Right cardiac atrium (tissue), 5 donors: ENCODE data around the gene TEX26. TPM values are rescaled to one million over a fixed set of nuclear protein-coding genes. Genes with fewer than 3 reads are reported as not detected.

Source experiments
- ATAC-seq, 2 donors: fragments of 200-7000 bp; cut with Tn5 transposase; one replicate each; pipeline versions ENCODE4 v1.8.0 to v1.9.1; 2020; ENCODE audit warnings: moderate library complexity in 2 of 2, mild to moderate bottlenecking in 1 of 2
- DNase-seq, 3 donors: peaks; one replicate each; pipeline ENCODE4 v3.0.0-alpha.2; 2020
- H3K27ac ChIP-seq: one replicate; pipeline ENCODE4 v1.5.1; 2013; ENCODE audit warnings: mild to moderate bottlenecking, low read length, control low read depth, moderate library complexity
- H3K27me3 ChIP-seq: one replicate; pipeline ENCODE4 v1.6.1; 2013; ENCODE audit not compliant: control insufficient read depth, insufficient read depth
- H3K4me1 ChIP-seq: one replicate; pipeline ENCODE4 v1.6.1; 2013; ENCODE audit warnings: low read length; ENCODE audit not compliant: control insufficient read depth, insufficient read depth
- H3K4me3 ChIP-seq: one replicate; pipeline ENCODE4 v1.5.1; 2013; ENCODE audit warnings: low read length, control low read depth
- H3K9me3 ChIP-seq: one replicate; pipeline ENCODE4 v1.6.1; 2013; ENCODE audit warnings: low read length; ENCODE audit not compliant: control insufficient read depth
- WGBS: extraction: QIAGEN DNeasy Blood & Tissue Kit; methylation state at CpG from one replicate; pipeline ENCODE4 v1.1.7; 2013; 5-methylcytosine and 5-hydroxymethylcytosine counted together
- intact Hi-C, 4 donors: fragments of 100-400 bp; cut with DNase I; formaldehyde crosslinking; loops; one replicate each; pipeline versions ENCODE4 v1.11.0 to v1.14.0; 2022 to 2023
- polyA plus RNA-seq: library from polyadenylated mRNA; stranded (reverse); fragments of 200-250 nt; gene quantifications from one replicate; pipeline ENCODE4 v1.2.3, GENCODE V29; 2013
- total RNA-seq, 4 donors: library from RNA; stranded (reverse); fragmentation: NEBNext Ultra II Directional; extraction: Animal tissue kit (Norgen Biotek cat#: 25700); gene quantifications; one replicate each; pipeline ENCODE4 v1.2.1, GENCODE V29; 2021
- donor health status: healthy with polysubstance abuse.
- donor health status: DM: no; HTN: yes; CAD: no.
- donor health status: DM: no; HTN: no; CAD: no.
- donor health status: DM: no; HTN: yes; CAD: no; lungs with severe emphysema.
- donor health status: DM: yes; HTN: yes; CAD: no.

The TEX26 gene
- total and polyA plus RNA-seq, 5 donors, result 0.27 TPM; not detected in 4

DNA sequence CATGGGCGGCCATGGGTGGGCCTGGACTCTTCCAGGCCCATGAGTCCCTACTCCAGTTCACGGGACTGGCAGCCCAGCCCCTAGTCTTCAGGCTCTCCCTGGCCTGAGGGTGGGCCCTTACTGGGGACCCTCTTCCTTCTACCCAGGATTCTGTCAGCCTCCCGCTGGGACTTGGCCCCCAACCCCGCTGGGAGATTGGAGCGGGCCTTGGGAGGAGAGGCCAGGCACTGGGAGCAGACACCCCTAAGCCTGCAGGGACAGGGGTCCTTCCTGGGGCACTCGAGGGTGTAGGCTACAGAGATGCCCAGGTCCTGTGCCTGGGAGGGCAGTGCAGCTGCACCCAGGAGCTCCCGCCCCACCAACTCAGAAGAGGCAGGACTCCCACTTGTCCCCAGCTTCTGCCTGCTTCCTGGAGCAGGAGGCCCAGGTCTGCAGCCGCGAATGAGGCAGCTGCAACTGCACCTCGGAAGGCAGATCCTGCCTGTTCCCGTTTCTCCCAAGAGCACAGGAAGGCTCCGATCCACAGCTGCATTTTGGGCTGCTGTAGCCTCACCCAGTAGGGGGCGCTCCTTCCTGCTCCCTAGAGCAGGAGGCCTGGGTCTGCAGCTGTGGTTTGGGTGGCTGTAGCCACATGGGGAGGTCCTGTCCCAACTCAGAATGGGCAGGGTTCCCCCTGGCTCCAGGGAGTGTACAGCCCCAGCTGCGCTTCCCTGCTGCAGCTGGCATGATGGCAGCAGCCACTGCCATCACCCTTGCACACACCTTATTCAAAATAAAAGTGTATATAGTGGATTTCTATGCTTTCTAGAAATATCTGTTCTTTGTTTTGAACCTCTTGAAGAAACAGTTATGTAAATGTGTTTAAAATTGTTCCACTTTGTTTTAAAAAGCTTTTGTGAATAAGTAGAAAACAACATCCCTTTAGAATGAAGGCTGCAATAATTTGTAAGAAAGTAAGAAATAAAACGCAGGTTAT is 46.8 kb downstream of the TEX26 start:
- no peak overlapping the region for H3K27ac ChIP-seq
- peak; percentile 19 to 70 (median 48) for DNase-seq

DNA sequence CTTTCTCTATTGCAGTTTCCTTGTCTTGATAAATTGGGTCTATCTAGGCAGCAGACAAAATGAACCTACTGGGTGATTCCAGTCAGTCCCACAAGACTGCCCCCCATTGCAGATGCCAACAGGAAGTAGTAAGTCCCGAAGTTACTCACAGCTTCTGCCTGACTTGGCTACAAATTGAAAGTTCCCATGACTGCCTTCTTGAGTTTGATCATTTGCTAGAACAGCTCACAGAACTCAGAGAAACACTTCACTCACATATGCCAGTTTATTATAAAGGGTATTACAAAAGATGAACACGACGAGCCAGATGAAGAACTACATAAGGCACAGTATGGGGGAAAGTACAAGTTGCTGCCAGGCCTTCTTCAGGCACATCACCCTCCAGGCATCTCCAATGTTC is 50.0 kb downstream of the TEX26 start:
- WGBS, result 65% methylated on average over 3 of the region's 3 CpGs
- ATAC-seq (no peak), DNase-seq (no peak)
- intact Hi-C loops, result no loop called here
- H3K4me3 ChIP-seq, result no peak overlapping the region
- H3K27me3 ChIP-seq, result peaks cover 2% of the 10 kb centered on the region
- H3K9me3 ChIP-seq, result no peaks in the 10 kb centered on the region
- no peaks in the 10 kb centered on the region for H3K4me1 ChIP-seq
- no peak overlapping the region for H3K27ac ChIP-seq

More for the DNA sequence above, 46.8 kb downstream of the TEX26 start:
- Histone ChIP-seq H3K4me1 (no peaks in the 10 kb centered on the region), H3K9me3 (no peaks in the 10 kb centered on the region), H3K27me3 (peaks cover 2% of the 10 kb centered on the region), H3K4me3 (no peak overlapping the region)
- WGBS, result 60% methylated on average over 15 of the region's 15 CpGs
- peak in 1 of 2 donors; percentile 28 for ATAC-seq
- intact Hi-C loops, result no loop called here

DNA sequence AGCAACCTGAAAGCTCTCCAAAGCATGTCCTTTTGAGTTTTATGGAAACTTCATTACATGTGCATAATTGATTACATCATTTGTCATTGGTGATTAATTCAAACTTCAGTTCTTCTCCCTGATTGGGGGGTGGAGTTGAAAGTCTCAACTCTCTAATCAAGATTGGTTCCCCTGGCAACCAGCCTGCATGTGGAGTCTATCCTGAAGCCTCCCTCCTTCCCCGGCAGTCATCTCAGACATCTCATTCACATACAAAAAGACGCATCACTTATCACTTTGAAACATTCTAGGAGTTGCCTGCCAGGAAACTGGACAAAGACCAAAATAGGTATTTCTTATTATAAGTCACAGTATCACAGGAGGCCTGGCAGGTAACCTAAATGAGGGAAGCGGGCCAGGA is 50.5 kb downstream of the TEX26 start:
- H3K4me3 ChIP-seq, result no peak overlapping the region
- DNase-seq, result no peak
- H3K4me1 ChIP-seq, result no peaks in the 10 kb centered on the region
- H3K27me3 ChIP-seq, result peaks cover 2% of the 10 kb centered on the region
- WGBS, result 74% methylated on average over 3 of the region's 3 CpGs
- intact Hi-C loops, result no loop called here
- no peaks in the 10 kb centered on the region for H3K9me3 ChIP-seq
- ATAC-seq, result no peak
- no peak overlapping the region for H3K27ac ChIP-seq

DNA sequence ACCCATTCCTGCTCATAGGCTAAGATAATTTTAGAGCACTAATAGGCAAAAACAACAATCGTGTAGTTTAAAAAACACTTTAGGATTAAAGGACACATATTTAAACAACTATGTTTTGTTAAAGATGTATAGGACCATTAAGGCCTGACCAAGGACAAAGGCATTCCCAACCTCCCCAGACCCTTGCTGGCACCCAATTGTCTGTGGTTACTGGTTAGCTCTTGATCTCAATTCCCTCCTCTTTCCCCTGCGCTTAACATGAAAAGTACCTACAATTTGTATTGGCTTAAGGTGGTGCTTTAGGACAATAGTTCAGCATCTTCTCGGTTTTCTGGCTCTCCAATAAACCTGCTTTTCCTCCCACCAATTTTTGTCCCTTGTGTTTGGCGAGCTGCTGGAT is 51.0 kb downstream of the TEX26 start:
- no peaks in the 10 kb centered on the region for H3K9me3 ChIP-seq
- intact Hi-C loops, result no loop called here
- DNase-seq (no peak), ATAC-seq (no peak)
- no peaks in the 10 kb centered on the region for H3K4me1 ChIP-seq
- WGBS, result 74% methylated on average over 4 of the region's 4 CpGs
- no peak overlapping the region for H3K27ac ChIP-seq
- H3K27me3 ChIP-seq, result peaks cover 2% of the 10 kb centered on the region
- no peak overlapping the region for H3K4me3 ChIP-seq

DNA sequence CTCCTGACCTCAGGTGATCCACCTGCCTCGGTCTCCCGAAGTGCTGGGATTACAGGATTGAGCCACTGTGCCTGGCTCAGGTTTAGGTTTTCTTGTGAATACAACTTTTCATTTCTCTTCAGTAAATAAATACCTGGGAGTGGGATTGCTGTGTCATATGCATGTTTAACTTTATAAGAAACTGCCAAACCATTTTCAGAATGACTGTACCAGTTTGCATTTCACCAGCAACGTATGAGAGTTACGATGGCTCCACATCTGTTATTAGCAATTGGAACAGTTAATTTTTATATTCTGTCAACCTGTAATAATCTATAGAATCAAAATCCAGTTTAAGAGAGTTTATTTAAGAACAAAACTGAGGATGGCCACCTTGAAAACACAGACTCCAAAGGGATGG is 52.2 kb downstream of the TEX26 start:
- H3K27me3 ChIP-seq, result peaks cover 2% of the 10 kb centered on the region
- no peaks in the 10 kb centered on the region for H3K9me3 ChIP-seq
- H3K4me1 ChIP-seq, result no peaks in the 10 kb centered on the region
- intact Hi-C loops, result no loop called here
- H3K27ac ChIP-seq, result no peak overlapping the region
- WGBS, result 91% methylated on average over 4 of the region's 4 CpGs
- H3K4me3 ChIP-seq, result no peak overlapping the region
- DNase-seq (no peak), ATAC-seq (no peak)

DNA sequence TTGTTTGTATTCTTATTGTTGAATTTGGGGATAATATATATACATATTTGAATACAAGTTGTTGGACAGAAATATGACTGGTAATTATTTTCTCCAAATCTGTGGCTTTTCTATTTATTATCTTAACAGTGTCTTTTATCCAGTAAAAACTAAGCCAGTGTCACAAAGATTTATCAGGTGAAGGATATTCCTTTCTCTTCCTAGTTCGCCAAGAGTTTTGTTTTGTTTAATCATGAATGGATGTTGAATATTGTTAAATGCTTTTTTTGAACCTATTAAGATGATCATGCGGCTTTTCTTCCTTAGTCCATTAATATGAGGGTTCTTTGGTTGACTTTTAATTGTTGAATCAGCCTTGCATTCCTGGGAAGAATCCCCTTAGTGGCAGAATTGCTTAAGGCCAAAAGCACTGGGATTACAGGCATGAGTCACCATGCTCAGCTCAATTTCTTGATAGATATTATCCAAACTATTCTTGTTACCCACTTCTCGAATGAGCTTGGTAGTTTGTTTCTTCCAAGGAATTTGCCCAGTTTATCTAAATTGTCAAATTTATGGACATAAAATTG is 53.3 kb downstream of the TEX26 start:
- Histone ChIP-seq H3K27ac (no peak overlapping the region), H3K27me3 (no peaks in the 10 kb centered on the region), H3K9me3 (no peaks in the 10 kb centered on the region), H3K4me1 (no peaks in the 10 kb centered on the region), H3K4me3 (no peak overlapping the region)
- ATAC-seq, result no peak
- intact Hi-C loops, result no loop called here
- 80% methylated on average over 3 of the region's 3 CpGs for WGBS
- DNase-seq, result no peak

DNA sequence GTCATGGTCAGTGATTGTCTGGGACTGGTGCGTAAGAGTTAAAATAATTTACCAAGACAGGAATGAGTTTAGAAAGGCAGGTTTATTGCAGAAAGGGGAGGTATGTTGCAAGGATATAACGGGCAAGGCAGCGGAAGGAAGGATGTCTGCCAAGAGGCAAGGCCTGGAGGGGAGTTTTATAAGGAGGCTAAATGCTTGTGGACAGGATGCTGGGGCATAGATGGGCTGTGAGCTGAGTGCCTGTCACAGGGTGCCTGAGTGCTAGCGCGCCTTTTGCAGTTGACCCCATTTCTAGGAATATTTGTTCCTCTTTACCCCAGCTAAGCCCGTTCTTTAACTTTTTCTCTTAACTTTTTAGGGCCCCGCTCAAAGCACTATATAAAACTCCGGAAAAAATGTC is 58.7 kb downstream of the TEX26 start:
- H3K4me1 ChIP-seq, result no peaks in the 10 kb centered on the region
- no peaks in the 10 kb centered on the region for H3K9me3 ChIP-seq
- H3K27me3 ChIP-seq, result no peaks in the 10 kb centered on the region
- H3K27ac ChIP-seq, result no peak overlapping the region
- no peak overlapping the region for H3K4me3 ChIP-seq
- DNase-seq, result no peak
- WGBS, result 89% methylated on average over 8 of the region's 8 CpGs
- no peak for ATAC-seq
- intact Hi-C loops, result no loop called here

DNA sequence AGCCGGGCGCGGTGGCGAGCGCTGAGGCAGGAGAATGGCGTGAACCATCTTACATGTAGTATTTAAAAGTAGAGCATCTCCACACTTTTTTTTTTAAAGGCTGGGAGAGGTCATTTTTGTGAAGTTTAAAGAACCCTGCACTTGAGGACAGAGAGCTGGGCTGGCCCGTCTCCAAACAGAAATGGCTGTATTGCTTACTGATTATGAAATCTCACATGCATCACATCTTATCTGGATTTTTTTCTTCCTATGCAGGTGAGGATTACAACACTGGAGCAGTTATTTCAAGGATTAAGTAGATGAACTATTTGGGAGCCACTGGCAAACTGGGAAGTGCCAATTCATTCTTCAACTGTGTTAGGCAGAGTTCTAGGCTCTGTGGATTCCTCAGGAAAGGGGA is 59.5 kb downstream of the TEX26 start:
- intact Hi-C loops, result no loop called here
- H3K27me3 ChIP-seq, result no peaks in the 10 kb centered on the region
- no peak for DNase-seq
- ATAC-seq, result no peak
- no peak overlapping the region for H3K27ac ChIP-seq
- no peaks in the 10 kb centered on the region for H3K9me3 ChIP-seq
- no peak overlapping the region for H3K4me3 ChIP-seq
- H3K4me1 ChIP-seq, result no peaks in the 10 kb centered on the region
- 95% methylated on average over 7 of the region's 7 CpGs for WGBS

DNA sequence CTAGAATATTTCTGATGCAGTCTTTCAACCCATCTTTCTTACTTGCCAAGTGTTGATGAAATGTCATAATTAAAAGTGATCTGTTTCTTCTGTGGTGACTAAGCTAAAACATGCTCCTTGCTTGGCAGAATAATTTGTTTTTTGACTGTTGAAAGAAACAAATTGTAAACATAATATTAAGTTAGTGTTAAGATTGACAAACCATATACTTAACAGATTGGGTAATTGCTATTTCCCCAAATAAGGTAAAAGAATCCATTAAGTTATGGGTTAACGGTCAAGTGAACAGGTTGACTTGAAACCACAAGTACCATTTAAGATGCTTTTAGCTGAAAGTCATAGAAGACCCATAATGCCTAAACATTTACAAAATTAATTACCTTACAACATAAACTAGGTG is 62.9 kb downstream of the TEX26 start:
- ATAC-seq (no peak), DNase-seq (no peak)
- no peaks in the 10 kb centered on the region for H3K27me3 ChIP-seq
- 89% methylated on average over 1 of the region's 1 CpG for WGBS
- H3K4me1 ChIP-seq, result no peaks in the 10 kb centered on the region
- intact Hi-C loops, result no loop called here
- H3K4me3 ChIP-seq, result no peak overlapping the region
- no peaks in the 10 kb centered on the region for H3K9me3 ChIP-seq
- no peak overlapping the region for H3K27ac ChIP-seq

DNA sequence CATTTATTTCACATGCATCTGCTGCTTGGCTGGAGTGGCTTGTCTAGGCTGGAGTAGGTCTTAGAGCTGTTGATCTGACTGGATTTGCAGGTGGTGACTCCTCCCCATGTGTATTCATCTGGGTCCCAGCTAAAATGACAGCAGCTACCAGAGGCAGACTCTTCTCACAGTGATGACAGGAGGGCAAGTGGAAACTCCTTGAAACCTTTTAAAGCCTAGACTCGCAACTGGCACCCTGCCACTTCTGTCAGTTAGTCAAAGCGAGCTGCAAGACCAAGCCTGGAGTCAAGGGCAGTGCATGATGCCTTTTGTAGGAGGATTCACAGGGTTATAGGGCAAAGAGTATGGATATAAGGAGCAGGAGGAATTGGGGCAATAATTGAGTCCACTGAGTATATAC is 65.2 kb downstream of the TEX26 start:
- 32% methylated on average over 2 of the region's 2 CpGs for WGBS
- H3K9me3 ChIP-seq, result no peaks in the 10 kb centered on the region
- H3K27me3 ChIP-seq, result no peaks in the 10 kb centered on the region
- ATAC-seq (peak; percentile 43 to 54), DNase-seq (peak; percentile 36 to 74 (median 57))
- H3K27ac ChIP-seq, result no peak overlapping the region
- no peak overlapping the region for H3K4me3 ChIP-seq
- intact Hi-C loops, result no loop called here
- no peaks in the 10 kb centered on the region for H3K4me1 ChIP-seq
